HUES64 (cell line): ENCODE results near the gene ANKRD10.
"Not testable (repeated sequence)": the region's sequence is repeated elsewhere in the genome, so short reads cannot be mapped to it uniquely, and the experiment has no call there.

Experiments used
- H3K27ac ChIP-seq: 2 replicates; pipeline ENCODE4 v1.7.0; 2013; ENCODE audit warnings: low read depth, low read length, inconsistent platforms
- H3K27me3 ChIP-seq: 2 replicates; pipeline ENCODE4 v1.6.1; 2013; ENCODE audit warnings: mild to moderate bottlenecking, low read length; ENCODE audit not compliant: insufficient read depth
- H3K36me3 ChIP-seq: 2 replicates; pipeline ENCODE4 v1.6.1; 2013; ENCODE audit warnings: mild to moderate bottlenecking, low read length; ENCODE audit not compliant: insufficient read depth
- H3K4me1 ChIP-seq: 2 replicates; pipeline ENCODE4 v1.6.1; 2013; ENCODE audit warnings: mild to moderate bottlenecking, low read length, moderate library complexity; ENCODE audit not compliant: insufficient read depth
- H3K4me3 ChIP-seq: 2 replicates; pipeline ENCODE4 v1.5.1; 2013; ENCODE audit warnings: mild to moderate bottlenecking, low read length, moderate library complexity
- H3K9ac ChIP-seq: 2 replicates; pipeline ENCODE4 v1.6.1; 2013; ENCODE audit warnings: mild to moderate bottlenecking, low read depth, low read length
- H3K9me3 ChIP-seq: 2 replicates; pipeline ENCODE4 v1.6.1; 2013; ENCODE audit warnings: low read depth, low read length; ENCODE audit not compliant: insufficient read depth
- WGBS: fragments of 150-250, 120-280 bp; methylation state at CpG from one replicate; pipeline ENCODE4 v1.1.7; 2013; ENCODE audit warnings: missing lambda C conversion rate; 5-methylcytosine and 5-hydroxymethylcytosine counted together

ANKRD10 gene

DNA sequence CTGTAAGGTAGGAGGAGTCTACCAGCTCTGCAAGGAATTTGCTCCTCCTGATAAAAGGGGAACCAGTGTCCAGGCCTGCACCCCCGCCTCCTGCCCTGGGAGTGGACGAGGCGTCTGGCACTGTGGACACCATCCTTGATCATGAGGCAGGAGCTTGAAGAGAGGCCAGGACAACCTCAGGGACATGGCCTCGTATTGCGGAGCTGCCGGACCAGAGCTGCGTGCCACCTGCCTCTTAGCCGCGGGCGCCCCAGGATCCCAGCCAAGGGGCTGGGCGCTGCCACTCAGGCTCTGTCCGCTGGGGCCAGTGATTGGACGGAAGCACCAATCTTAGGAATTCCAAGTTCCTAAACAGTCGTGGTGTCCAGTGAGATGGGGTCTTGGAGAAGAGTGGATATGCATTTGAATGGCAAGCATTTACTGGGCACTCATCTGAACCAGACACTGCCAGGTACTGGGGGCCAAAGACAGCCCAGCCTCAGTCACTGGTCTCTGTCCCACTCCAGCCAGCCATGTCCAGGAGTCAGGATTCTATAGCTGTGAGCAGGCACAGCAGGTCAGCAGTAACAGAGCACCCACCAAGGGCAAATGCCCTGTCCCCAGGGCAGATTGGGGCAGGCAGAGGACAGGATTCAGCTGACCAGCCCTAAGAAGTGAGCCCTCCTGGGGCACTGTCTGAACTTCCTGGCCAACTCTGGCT, 39.1 kb upstream of the ANKRD10 start:
- H3K4me3 ChIP-seq = no peak overlapping the region
- no peak overlapping the region for H3K27ac ChIP-seq
- H3K36me3 ChIP-seq = no peaks in the 10 kb centered on the region
- 96% methylated on average over 14 of the region's 14 CpGs for WGBS
- H3K9me3 ChIP-seq = no peaks in the 10 kb centered on the region
- H3K4me1 ChIP-seq = no peaks in the 10 kb centered on the region
- no peak overlapping the region for H3K9ac ChIP-seq
- no peaks in the 10 kb centered on the region for H3K27me3 ChIP-seq

DNA sequence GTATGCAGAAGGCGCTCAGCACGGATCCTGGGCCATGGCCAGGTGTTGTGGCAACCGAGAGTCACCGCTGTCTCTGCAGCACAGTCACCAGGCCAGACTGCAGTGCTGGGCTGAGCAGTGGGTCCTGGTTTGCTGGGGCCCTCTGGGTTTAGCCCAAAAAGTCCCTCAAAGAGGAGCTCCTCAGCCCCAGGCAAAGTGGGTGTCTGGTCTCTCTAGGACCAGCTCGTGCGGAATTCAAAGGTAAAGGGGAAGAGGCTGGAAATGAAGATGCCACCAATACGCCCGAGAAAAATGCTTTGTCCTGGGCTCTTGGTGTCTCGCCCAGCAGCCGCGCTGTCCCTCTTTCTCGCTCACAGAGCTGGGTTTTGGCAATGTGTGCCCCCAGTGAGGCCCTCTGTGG, 38.5 kb upstream of the ANKRD10 start:
- Histone ChIP-seq H3K4me1 (no peaks in the 10 kb centered on the region), H3K27ac (no peak overlapping the region), H3K9me3 (no peaks in the 10 kb centered on the region), H3K27me3 (no peaks in the 10 kb centered on the region), H3K36me3 (no peaks in the 10 kb centered on the region), H3K4me3 (no peak overlapping the region), H3K9ac (no peak overlapping the region)
- WGBS = 93% methylated on average over 12 of the region's 12 CpGs

DNA sequence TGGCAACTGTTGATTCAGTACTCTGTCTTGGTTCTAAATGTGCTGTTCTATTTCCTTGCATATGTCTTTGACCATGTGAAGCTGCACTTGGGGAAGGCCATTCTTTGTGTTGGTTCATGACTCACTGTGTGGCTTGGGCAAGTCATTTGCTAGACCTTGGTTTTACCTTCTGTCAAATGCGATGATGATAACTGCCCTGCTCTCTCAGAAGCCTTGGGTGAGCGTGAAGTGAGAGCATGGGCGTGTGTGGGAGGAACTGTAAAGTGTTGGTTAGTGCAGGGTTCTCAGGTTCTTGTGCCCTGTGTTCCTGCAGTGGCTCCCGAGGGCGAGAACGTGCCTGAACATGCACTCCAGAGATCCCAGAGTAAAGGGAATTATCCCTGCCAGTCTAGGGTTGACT, 37.3 kb upstream of the ANKRD10 start:
- H3K9ac ChIP-seq, H3K4me3 ChIP-seq, H3K9me3 ChIP-seq, H3K27me3 ChIP-seq, H3K36me3 ChIP-seq, H3K27ac ChIP-seq, H3K4me1 ChIP-seq: not testable (repeated sequence)
- 94% methylated on average over 6 of the region's 6 CpGs for WGBS

DNA sequence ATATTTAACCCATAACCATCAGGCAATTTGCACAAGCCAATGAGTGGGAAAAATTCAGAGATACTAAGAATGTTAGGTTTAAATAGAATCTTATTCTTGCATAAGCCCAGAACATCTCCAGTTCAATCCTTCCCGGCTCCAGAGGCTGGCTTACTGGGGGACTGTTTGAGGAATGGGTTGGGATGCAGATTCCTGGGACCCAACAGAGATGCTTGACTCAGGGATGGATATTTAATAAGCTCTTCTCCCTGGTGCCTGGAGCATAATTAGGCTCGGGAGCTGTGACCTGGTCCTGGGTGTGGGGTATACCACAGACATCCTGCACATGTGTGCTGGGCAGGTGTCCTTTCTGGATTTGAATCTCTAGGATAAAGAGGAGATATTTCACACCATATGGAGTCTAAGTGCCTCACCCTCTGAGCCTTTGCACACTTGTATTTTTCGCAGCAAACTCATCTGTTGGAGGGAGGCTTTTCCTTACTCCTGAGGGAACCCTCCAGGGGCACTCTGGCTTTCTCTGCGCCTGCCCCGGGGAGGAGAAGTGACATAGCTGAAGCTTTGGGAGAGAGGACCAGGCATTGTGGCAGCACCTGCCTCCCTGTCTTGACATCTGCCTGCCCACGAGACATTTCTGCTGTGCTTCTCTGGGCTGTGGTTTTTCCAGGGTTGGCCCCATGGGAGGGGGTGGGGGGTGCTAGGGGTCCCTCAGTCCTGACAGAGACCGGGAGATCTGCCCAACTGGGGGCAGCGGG, 36.1 kb upstream of the ANKRD10 start:
- Histone ChIP-seq H3K4me1 (no peaks in the 10 kb centered on the region), H3K36me3 (no peaks in the 10 kb centered on the region), H3K4me3 (no peak overlapping the region), H3K27me3 (no peaks in the 10 kb centered on the region), H3K9ac (no peak overlapping the region), H3K27ac (no peak overlapping the region), H3K9me3 (no peaks in the 10 kb centered on the region)
- 97% methylated on average over 8 of the region's 8 CpGs for WGBS

DNA sequence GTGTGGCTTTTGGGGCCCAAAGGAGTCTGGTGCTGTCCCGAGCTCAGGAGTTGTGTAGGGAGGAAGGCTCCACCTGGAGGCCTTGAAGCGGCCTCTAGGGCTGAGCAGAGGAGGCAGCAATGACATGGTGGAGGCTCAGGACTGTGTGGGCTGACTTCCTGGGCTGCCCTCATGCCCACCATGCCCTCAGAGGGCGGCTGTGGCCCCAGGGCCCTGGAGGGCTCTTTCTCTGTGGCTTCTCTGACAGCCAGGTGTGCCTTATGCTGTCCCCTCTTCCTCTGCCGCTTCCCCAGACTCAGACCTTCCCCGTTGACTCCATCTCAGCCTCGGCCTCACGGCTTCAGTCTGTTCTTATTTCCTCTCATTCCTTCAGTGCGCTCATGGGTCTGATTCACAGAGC, 35.5 kb upstream of the ANKRD10 start:
- H3K9me3 ChIP-seq = no peaks in the 10 kb centered on the region
- H3K9ac ChIP-seq = no peak overlapping the region
- H3K36me3 ChIP-seq = no peaks in the 10 kb centered on the region
- WGBS = 93% methylated on average over 8 of the region's 8 CpGs
- no peak overlapping the region for H3K4me3 ChIP-seq
- H3K27me3 ChIP-seq = no peaks in the 10 kb centered on the region
- H3K27ac ChIP-seq = no peak overlapping the region
- H3K4me1 ChIP-seq = no peaks in the 10 kb centered on the region

DNA sequence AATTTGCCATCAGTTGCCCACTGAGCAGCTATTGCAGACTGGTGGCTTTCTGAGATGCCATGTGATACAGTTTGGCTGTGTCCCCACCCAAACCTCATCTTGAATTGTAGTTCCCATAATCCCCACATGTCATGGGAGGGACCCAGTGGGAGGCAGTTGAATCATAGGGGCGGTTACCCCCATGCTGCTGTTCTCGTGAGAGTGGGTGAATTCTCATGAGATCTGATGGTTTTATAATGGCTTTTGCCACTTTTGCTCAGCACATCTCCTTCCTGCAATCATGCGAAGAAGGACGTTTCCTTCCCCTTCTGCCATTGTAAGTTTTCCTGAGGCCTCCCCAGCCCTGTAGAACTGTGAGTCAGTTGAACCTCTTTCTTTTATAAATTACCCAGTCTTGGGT, 34.8 kb upstream of the ANKRD10 start:
- H3K36me3 ChIP-seq = no peaks in the 10 kb centered on the region
- no peaks in the 10 kb centered on the region for H3K4me1 ChIP-seq
- no peak overlapping the region for H3K4me3 ChIP-seq
- H3K27ac ChIP-seq = no peak overlapping the region
- no peak overlapping the region for H3K9ac ChIP-seq
- no peaks in the 10 kb centered on the region for H3K9me3 ChIP-seq
- 92% methylated on average over 4 of the region's 4 CpGs for WGBS
- H3K27me3 ChIP-seq = no peaks in the 10 kb centered on the region

DNA sequence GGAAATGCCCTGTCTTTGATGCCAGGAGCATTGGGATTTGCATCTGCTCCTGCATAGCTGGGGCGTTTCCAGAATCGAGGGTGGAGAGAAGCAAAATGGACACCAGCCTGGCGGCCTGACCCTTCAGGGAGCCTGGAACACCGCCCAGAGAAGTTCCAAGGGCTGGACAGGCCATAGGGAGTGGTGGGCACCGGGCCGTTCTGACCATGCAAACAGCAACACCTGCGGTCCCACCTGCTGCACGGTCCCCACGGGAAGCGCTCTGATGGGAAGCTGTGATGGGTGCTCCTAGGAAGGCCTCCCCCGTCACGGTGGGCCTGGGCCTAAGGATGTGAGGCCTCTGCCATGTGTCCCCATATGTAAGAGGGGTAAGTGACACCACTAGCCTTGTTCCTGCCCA, 34.2 kb upstream of the ANKRD10 start:
- no peak overlapping the region for H3K4me3 ChIP-seq
- no peak overlapping the region for H3K27ac ChIP-seq
- H3K4me1 ChIP-seq = no peaks in the 10 kb centered on the region
- WGBS = 95% methylated on average over 12 of the region's 12 CpGs
- H3K9me3 ChIP-seq = no peaks in the 10 kb centered on the region
- H3K27me3 ChIP-seq = no peaks in the 10 kb centered on the region
- no peak overlapping the region for H3K9ac ChIP-seq
- no peaks in the 10 kb centered on the region for H3K36me3 ChIP-seq

DNA sequence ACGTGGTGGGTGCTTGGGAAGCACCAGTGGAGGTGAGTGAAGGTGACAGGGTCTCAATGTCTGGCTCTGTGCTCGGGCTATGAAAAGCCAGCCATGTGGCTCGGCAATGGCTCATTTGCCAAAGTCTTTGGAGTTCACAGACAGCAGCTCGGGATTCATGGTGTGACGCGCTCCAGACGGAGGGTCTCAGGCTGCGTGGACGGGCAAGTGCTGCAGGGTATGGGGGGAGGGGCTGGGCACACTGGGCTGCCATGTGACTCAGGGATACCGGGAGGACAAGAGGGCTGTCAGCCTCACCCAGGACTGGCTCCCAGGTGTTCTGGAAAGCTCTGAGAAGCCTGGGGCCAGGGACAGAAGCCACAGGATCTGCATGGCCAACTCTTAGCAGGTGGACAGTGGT, 32.5 kb upstream of the ANKRD10 start:
- H3K36me3 ChIP-seq, H3K4me1 ChIP-seq, H3K27me3 ChIP-seq, H3K27ac ChIP-seq, H3K9ac ChIP-seq, H3K4me3 ChIP-seq, H3K9me3 ChIP-seq: not testable (repeated sequence)
- 94% methylated on average over 1 of the region's 10 CpGs for WGBS

DNA sequence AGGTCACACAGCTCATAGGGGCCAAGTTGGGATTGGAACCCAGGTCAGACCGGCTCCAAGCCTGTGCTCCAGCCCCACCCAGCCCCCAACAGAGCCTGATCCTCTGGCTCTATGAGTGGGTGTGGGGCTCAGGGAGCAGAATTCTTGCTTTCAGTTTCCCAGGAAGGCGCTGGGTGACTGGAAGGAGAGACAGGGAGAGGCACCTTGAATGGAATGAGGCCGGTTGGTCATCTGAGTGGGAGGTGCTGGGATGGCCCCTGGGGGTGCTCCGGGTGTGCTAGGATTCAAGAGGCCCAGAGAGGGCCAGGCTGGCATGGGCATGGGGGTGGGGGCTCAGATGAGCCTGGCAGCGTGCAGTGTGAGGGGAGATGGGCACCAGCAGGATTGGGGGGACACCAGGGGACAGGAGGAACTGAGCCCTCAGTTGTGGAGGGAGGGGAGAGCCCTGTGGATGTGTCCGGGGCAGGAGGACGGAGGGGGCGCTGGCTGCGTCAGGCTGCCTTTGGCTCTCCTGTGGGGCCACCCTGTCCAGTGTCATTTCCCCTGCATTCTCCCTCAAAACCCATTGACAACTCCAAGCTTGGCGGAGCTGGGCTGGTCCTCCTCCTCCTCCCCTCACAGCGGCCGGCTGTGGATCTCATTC, 31.2 kb upstream of the ANKRD10 start:
- no peaks in the 10 kb centered on the region for H3K9me3 ChIP-seq
- no peak overlapping the region for H3K27ac ChIP-seq
- H3K9ac ChIP-seq = no peak overlapping the region
- H3K4me3 ChIP-seq = no peak overlapping the region
- H3K27me3 ChIP-seq = no peaks in the 10 kb centered on the region
- 0 out of 2 replicates have a peak, but pooled peaks cover 2% of the 10 kb centered on the region for H3K4me1 ChIP-seq
- WGBS = 89% methylated on average over 12 of the region's 12 CpGs
- H3K36me3 ChIP-seq = no peaks in the 10 kb centered on the region

DNA sequence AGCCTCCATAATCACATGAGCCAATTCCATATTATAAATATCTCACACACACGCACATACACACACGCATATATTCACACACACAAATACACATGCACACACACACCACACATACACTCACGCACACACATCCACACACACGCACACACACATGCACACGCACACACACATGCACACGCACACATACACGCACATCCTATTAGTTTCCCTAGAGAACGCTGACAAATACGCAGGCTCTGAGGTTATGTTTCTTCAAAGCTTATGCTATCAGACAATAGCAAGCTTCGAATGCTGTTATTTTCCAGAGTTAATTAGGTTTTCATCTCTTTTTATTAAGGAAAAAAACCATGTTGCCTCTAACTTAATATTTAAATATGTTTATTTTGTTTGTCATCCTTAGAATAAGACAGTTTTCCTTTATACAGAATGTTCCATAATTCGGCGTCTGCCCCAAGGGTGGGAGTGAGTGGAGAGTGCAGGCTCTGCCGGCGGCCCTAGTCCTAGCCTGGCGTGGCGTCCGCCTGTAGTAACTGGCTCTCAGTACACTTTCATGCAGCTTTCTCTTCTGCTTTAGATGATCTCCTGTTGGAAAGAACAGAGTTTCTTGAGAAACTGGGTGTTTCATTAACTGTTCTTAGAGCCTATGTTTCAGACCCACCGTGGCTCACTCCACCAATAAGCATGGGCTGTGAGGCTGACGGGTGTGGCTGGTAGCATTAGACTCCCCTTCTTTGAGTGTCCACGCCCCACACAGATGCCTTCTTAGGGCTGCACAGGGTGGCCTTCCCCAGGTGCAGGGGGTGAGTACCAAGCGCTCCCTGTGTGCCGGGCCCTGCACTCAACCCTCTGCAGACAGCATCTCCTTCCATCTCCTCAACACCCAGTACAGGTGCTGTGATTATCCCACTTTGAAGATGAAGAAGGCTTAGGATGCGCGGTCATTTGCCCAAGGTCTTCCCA, 30.4 kb upstream of the ANKRD10 start:
- 91% methylated on average over 24 of the region's 24 CpGs for WGBS
- no peaks in the 10 kb centered on the region for H3K27me3 ChIP-seq
- H3K4me1 ChIP-seq = 0 out of 2 replicates have a peak, but pooled peaks cover 2% of the 10 kb centered on the region
- no peaks in the 10 kb centered on the region for H3K36me3 ChIP-seq
- no peaks in the 10 kb centered on the region for H3K9me3 ChIP-seq
- H3K9ac ChIP-seq = no peak overlapping the region
- no peak overlapping the region for H3K4me3 ChIP-seq
- no peak overlapping the region for H3K27ac ChIP-seq
